ENCODE measurements around the gene PRTN3.
A peak's percentile ranks its signal among the peaks of the same experiment; 100 is the strongest.
"Not testable (repeated sequence)": the region's sequence is repeated elsewhere in the genome, so short reads cannot be mapped to it uniquely, and the experiment has no call there.

Gene PRTN3

DNA sequence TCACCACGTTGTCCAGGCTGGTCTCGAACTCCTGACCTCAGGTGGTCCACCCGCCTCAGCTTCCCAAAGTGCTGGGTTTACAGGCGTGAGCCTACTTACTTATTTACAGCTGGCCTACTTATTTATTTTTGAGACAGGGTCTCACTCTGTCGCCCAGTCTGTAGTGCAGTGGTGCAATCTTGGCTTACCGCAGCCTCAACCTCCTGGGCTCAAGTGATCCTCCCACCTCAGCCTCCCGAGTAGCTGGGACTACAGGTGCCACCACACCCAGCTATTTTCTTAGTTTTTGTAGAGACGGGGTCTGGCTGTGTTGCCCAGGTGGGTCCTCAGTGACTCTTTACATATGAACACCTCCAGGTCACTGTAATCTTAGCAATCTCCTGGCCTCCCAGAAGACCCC is 8.4 kb downstream of the PRTN3 start:
- not testable (repeated sequence) for DNase-seq

DNA sequence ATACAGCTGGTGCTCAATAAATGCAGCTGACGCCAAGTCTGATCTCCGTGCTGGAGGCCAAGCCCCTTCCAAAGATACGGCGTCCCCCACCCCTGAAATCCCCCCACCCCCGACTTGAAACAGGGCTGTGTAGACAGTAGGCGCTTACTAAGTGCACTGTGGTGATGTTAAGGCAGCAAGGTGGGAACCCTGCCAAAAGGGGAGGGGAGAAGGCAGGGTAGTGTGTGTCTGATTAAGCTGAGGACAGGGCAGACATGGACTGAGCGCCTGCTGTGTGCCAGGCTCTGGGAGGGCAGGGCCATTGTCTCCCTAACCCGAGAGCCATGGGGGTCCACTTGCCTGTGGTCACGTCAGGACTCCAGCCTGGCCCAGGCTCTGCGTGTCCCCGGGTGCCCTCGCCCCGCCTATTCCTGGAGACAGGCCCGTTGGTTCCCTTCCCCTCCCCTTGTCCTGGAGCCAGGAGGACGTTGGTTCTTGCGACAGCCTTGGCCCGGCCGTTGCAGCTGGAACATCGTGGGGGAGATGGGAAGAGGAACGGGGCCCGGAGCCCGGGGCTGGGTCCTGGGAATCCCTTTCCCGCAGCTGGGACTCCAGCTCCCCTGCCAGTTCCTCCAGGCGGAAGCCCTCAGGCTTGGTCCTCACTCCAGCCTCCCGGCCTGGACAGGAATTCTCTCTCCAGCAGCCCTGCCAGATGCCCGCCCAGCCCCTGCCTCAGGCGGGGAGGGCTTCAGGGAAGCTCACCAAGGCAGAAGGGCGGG is 9.6 kb downstream of the PRTN3 start:
- no peak for DNase-seq

DNA sequence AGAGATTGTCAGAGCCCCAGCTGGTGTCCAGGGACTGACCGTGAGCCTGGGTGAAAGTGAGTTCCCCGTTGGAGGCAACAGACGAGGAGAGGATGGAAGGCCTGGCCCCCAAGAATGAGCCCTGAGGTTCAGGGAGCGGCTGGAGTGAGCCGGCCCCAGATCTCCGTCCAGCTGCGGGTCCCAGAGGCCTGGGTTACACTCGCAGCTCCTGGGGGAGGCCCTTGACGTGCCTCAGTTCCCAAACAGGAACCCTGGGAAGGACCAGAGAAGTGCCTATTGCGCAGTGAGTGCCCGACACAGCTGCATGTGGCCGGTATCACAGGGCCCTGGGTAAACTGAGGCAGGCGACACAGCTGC is 10.2 kb downstream of the PRTN3 start:
- no peak for DNase-seq

- DNase-seq, result no peak
These were observed 11.6 kb downstream of the PRTN3 start, which contains the start of gene ELANE for GRCh38 chr19:852136-853013. Gene ELANE (plus strand): TSS chr19:852303. CDS start chr19:852329, 26 bp downstream.

DNA sequence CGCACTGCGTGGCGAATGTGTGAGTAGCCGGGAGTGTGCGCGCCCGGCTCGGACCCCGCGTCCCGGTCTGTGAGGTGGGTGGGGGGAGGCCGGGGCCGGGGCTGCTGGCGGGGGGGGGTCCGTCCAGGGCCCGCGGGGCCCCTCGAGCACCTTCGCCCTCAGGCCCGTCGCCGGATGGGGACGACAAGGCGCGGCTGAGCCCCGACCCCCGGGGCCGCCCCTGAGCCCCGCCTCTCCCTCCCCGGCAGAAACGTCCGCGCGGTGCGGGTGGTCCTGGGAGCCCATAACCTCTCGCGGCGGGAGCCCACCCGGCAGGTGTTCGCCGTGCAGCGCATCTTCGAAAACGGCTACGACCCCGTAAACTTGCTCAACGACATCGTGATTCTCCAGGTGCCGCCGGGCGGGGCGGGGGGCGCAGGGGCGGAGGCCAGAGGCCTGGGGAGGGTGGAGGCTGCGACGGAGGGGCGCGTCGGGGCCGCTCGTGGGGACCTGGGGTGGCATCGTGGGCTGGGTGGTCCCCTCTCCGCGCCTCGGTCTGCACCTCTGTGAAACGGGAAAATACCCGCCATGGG is 12.3 kb downstream of the PRTN3 start:
- no peak for DNase-seq

GRCh38 chr19:853614-854220 is 12.9 kb downstream of the PRTN3 start:
- not testable (repeated sequence) for DNase-seq

GRCh38 chr19:854549-854948 is 13.8 kb downstream of the PRTN3 start:
- DNase-seq, result no peak

DNA sequence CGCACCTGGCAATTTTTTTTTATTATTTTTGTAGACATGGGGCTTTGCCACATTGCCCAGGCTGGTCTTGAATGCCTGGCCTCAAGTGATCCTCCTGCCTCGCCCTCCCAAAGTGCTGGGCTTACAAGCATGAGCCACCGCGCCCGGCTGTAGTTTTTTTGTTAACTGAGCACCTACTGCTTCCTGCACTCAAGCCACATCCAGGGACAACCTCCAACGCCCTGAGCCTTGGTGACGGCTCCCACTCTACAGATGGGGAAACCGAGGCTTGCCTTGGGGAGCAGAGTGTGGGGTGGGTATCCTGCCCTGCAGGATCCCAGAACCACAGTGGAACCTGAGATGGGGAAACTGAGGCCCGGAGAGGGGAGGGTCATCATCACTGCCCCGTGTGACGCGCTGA is 14.3 kb downstream of the PRTN3 start:
- DNase-seq, result no peak

- DNase-seq, result no peak
These were observed 14.8 kb downstream of the PRTN3 start for GRCh38 chr19:855566-856120.

- DNase-seq, result no peak
These were observed 17.5 kb downstream of the PRTN3 start for GRCh38 chr19:858284-858683.

DNA sequence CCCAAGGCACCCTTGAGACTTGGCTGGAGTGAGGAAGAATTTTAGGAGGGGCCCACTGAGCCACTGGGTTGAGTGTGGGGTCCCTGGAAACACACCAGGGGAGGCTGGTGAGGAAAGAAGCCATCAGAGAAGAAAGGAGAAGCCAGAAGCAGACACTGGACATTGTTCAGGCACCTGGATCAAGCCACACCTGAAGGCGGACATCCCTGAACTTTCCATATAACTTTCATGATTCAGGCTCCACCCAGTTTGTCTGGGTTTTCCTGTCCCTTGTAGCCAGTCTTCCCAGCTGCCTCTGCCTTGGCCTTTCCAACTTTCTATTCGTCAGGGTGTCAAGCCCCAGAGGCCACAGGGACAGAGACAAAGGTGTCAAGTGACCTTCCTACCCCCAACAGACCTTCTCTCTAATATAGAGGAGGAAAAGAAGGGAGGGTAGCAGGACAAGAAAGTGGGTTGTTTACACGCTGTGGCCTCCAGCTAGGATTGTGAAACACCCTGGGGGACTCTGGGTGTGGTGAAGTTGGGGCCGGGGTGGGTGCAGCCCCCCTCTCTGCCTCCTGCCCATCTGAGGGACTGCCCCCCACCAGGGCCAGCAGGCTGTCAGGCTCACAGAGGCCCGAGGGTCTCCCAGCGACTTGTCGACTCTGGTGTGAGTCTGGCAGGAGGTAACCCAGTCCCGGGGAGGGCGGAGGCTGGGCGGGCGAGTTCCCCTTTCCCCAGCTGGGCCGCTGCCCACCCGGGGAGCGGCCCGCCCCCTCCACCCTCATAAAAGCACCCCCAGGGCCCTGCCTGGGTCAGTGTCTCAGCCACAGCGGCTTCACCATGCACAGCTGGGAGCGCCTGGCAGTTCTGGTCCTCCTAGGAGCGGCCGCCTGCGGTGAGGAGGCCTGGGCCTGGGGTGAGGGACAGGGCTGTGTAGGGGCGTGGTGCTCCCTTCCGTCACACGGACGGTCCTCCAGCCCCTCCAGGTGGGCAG is 18.4 kb downstream of the PRTN3 start, which contains the start of gene CFD:
Gene CFD, plus strand, starts transcription at position 797 of the 976 bp plus-strand sequence. Its CDS starts 26 bp downstream, at position 823.
- no peak for DNase-seq

GRCh38 chr19:861141-861755 is 20.4 kb downstream of the PRTN3 start:
- DNase-seq, result no peak

DNA sequence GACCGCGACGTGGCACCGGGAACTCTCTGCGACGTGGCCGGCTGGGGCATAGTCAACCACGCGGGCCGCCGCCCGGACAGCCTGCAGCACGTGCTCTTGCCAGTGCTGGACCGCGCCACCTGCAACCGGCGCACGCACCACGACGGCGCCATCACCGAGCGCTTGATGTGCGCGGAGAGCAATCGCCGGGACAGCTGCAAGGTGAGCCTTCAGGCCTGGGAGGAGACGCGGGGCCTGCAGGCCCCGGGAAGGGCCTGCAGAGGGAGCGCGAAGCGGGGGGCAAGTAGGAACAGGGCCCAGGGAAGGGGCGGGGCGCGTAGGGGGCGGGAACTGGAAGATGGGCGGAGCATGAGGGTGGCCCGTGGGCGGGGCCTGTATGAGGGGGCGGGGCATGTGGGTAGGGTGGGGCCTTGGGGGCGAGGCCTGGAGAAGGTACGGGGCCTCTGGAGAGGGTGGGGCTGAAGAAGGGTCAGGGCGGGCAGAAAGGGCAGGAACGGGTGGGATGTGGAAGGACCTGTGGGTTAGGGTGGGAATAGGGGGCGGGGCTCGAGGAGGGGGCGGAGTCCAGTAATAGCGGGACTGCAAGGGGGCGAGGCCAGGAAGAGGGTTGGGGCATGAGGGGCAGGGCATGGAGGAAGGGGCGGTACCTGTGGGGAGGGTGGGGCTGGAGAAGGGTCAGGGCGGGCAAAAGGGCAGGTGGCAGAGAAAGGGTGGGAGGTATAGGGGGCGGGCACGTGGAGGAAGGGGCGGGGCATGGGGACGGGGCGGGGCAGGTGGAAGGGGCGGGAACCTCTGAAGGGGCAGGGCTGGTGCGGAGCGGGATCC is 21.2 kb downstream of the PRTN3 start:
- DNase-seq, result peak; percentile 38

- DNase-seq, result no peak
These were observed 21.9 kb downstream of the PRTN3 start for GRCh38 chr19:862581-863314.

GRCh38 chr19:863315-863620 is 22.5 kb downstream of the PRTN3 start:
- no peak for DNase-seq

- no peak for DNase-seq
These were observed 26.0 kb downstream of the PRTN3 start for GRCh38 chr19:866769-867300.

- DNase-seq, result no peak
These were observed 26.5 kb downstream of the PRTN3 start for GRCh38 chr19:867301-867793.

GRCh38 chr19:867855-868457 is 27.2 kb downstream of the PRTN3 start:
- no peak for DNase-seq
